Body of pancreas (tissue), 4 donors: ENCODE data around the gene PLA2G2C.

Source experiments
- CTCF ChIP-seq, 7 experiments: fragments of 450-650 bp in 4 of 7; fragments of 200-600 bp in 3 of 7; sonication (generic) in 3 of 7; IDR thresholded peaks; one replicate each; pipeline ENCODE4 v1.5.1; 2016 to 2019; ENCODE audit warnings: antibody characterized with exemption in 7 of 7
- POLR2A ChIP-seq, 3 donors: fragments of 450-650 bp; IDR thresholded peaks; one replicate each; pipeline ENCODE4 v1.6.1; 2016; ENCODE audit warnings: antibody characterized with exemption in 3 of 3, mild to moderate bottlenecking in 2 of 3

GRCh38 chr1:20115479-20115878 lies 70.8 kb downstream of the PLA2G2C start:
- no peak for TF ChIP-seq CTCF (IDR thresholded peaks at IDR 0.05)
- no peak for TF ChIP-seq POLR2A (IDR thresholded peaks at IDR 0.05)
